RWPE1 (cell line): ENCODE measurements around the gene SNCAIP.

Source experiments
- CTCF ChIA-PET: fragments of 350-600 bp; sonication (Branson Sonifier 250); formaldehyde crosslinking; extraction: SDS; loops from one replicate; lab custom pipeline; 2021; lab: Yijun Ruan, JAX
- POLR2A ChIA-PET: fragments of 400-600 bp; formaldehyde crosslinking; extraction: SDS; loops from one replicate; lab custom pipeline; 2020; ENCODE audit warnings: antibody characterized with exemption; ENCODE audit not compliant: low non-redundant PET; lab: Yijun Ruan, JAX
- DNase-seq: peaks from one replicate; pipeline ENCODE4 v3.0.0; 2012; ENCODE audit warnings: low spot score
- H3K27ac ChIP-seq: fragments of 450-650 bp; 2 replicates; pipeline ENCODE4 v1.5.1; 2017
- CTCF ChIP-seq: fragments of 450-650 bp; conservative IDR thresholded peaks from 2 replicates; pipeline ENCODE4 v1.5.1; 2017; ENCODE audit warnings: low read depth, mild to moderate bottlenecking

The SNCAIP gene

GRCh38 chr5:122286541-122286940 lies 25.5 kb upstream of the SNCAIP start:
- no peak for DNase-seq
- POLR2A ChIA-PET = no interaction called here
- CTCF ChIA-PET = no interaction called here
- no peak overlapping the region for H3K27ac ChIP-seq
- TF ChIP-seq CTCF = no peak

- ChIA-PET CTCF (interaction anchor here (0.6 kb wide), 2 partner anchors 23 to 298 kb away, joined by 3 to 5 read pairs; no protein-coding TSS in a partner anchor), POLR2A (no interaction called here)
- no peak for DNase-seq
- TF ChIP-seq CTCF = no peak
- H3K27ac ChIP-seq = no peak overlapping the region
Observed at GRCh38 chr5:122287101-122287500, 24.9 kb upstream of the SNCAIP start.

- no peak for TF ChIP-seq CTCF
- ChIA-PET POLR2A (no interaction called here), CTCF (no interaction called here)
- no peak for DNase-seq
- H3K27ac ChIP-seq = no peak overlapping the region
Observed at GRCh38 chr5:122291000-122291901, 20.8 kb upstream of the SNCAIP start.

- no peak for TF ChIP-seq CTCF
- H3K27ac ChIP-seq = no peak overlapping the region
- no peak for DNase-seq
- ChIA-PET POLR2A (no interaction called here), CTCF (no interaction called here)
Observed at GRCh38 chr5:122292332-122292731, 19.7 kb upstream of the SNCAIP start.

GRCh38 chr5:122295138-122295537 lies 16.9 kb upstream of the SNCAIP start:
- POLR2A ChIA-PET = no interaction called here
- no peak for TF ChIP-seq CTCF
- no peak for DNase-seq
- CTCF ChIA-PET = interaction anchor here (0.7 kb wide), 1 partner anchor 49 kb away, joined by 4 read pairs; no protein-coding TSS in a partner anchor
- no peak overlapping the region for H3K27ac ChIP-seq

- POLR2A ChIA-PET = no interaction called here
- DNase-seq = no peak
- TF ChIP-seq CTCF = no peak
- CTCF ChIA-PET = interaction anchor here (1.1 kb wide), 1 partner anchor 10 kb away, joined by 4 read pairs; no protein-coding TSS in a partner anchor
- no peak overlapping the region for H3K27ac ChIP-seq
Observed at GRCh38 chr5:122296871-122297270, 15.2 kb upstream of the SNCAIP start.
